Pancreas (tissue), 10 donors: Measurements from ENCODE around the gene NCS1. TPM values are rescaled to one million over a fixed set of nuclear protein-coding genes. Genes with fewer than 3 reads are reported as not detected.

Experiments used
- ATAC-seq, 4 donors: fragments of 200-7000 bp; cut with Tn5 transposase; one replicate each; pipeline versions ENCODE4 v1.8.0 to v1.9.1; 2020; ENCODE audit warnings: mild to moderate bottlenecking in 4 of 4, moderate library complexity in 4 of 4
- DNase-seq, 6 donors: peaks; one replicate each; pipeline ENCODE4 v3.0.0-alpha.2; 2020
- FAIRE-seq: peaks from 2 replicates; lab custom pipeline; 2012; peaks lifted over from hg19 to GRCh38; lab: Jason Lieb, UNC
- H3K27ac ChIP-seq, 4 donors: fragments of 200-600 bp; sonication (generic); 1 replicate in 3 of 4; 2 replicates in 1 of 4; pipeline versions ENCODE4 v1.5.0 to v1.8.0; 2020
- H3K27me3 ChIP-seq, 4 donors: fragments of 200-600 bp; one replicate each; pipeline ENCODE4 v1.8.0; 2021
- H3K36me3 ChIP-seq, 3 donors: fragments of 200-600 bp; sonication (generic) in 1 of 3; one replicate each; pipeline versions ENCODE4 v1.5.0 to v1.8.0; 2020 to 2021
- H3K4me1 ChIP-seq, 3 donors: fragments of 200-600 bp; one replicate each; pipeline ENCODE4 v1.8.0; 2021
- H3K4me3 ChIP-seq, 4 donors: fragments of 200-600 bp; sonication (generic) in 2 of 4; one replicate each; pipeline versions ENCODE4 v1.5.0 to v1.8.0; 2020 to 2021
- H3K9me3 ChIP-seq, 4 donors: fragments of 200-600 bp; one replicate each; pipeline ENCODE4 v1.8.0; 2021
- CTCF ChIP-seq, 4 donors: fragments of 200-600 bp; sonication (generic) in 3 of 4; IDR thresholded peaks; one replicate each; pipeline versions ENCODE4 v1.5.0 to v1.8.0; 2021; ENCODE audit warnings: antibody characterized with exemption in 4 of 4
- whole genome bisulfite sequencing, 2 donors: extraction: QIAGEN DNeasy Blood & Tissue Kit; methylation state at CpG; one replicate each; pipeline ENCODE4 v1.1.7; 2013; 5-methylcytosine and 5-hydroxymethylcytosine counted together
- intact Hi-C, 3 donors: fragments of 100-400 bp; cut with DNase I; formaldehyde crosslinking; loops; one replicate each; pipeline versions ENCODE4 v1.11.1 to v1.14.2; 2022
- polyA plus RNA-seq, 2 donors: library from polyadenylated mRNA; stranded (reverse); fragments of 200-250 nt; gene quantifications; one replicate each; pipeline ENCODE4 v1.2.3, GENCODE V29; 2013
- total RNA-seq, 6 donors: library from RNA; stranded (reverse); fragmentation: NEBNext Ultra II Directional in 4 of 6; extraction: Animal tissue kit (Norgen Biotek cat#: 25700) in 4 of 6; gene quantifications; one replicate each; pipeline versions ENCODE4 v1.2.1 to v1.2.4, GENCODE V29; 2021 to 2023
- donor health status: healthy with polysubstance abuse.
- donor health status: DM: no; HTN: no; CAD: no; lungs with moderate emphysema.
- donor health status: DM: no; HTN: no; CAD: no.
- donor health status: control.
- donor health status: control.
- donor health status: Bipolar disorder and iron deficiency.
- donor health status: DM: yes; HTN: yes; CAD: no.
- donor health status: DM: no; HTN: no; CAD: no.
- donor health status: DM: no; HTN: no; CAD: no.
- donor health status: DM: yes; HTN: yes; CAD: no.

NCS1 gene
- total and polyA plus RNA-seq, 8 donors: 3.0 to 8.6 (median 4.9) TPM

DNA sequence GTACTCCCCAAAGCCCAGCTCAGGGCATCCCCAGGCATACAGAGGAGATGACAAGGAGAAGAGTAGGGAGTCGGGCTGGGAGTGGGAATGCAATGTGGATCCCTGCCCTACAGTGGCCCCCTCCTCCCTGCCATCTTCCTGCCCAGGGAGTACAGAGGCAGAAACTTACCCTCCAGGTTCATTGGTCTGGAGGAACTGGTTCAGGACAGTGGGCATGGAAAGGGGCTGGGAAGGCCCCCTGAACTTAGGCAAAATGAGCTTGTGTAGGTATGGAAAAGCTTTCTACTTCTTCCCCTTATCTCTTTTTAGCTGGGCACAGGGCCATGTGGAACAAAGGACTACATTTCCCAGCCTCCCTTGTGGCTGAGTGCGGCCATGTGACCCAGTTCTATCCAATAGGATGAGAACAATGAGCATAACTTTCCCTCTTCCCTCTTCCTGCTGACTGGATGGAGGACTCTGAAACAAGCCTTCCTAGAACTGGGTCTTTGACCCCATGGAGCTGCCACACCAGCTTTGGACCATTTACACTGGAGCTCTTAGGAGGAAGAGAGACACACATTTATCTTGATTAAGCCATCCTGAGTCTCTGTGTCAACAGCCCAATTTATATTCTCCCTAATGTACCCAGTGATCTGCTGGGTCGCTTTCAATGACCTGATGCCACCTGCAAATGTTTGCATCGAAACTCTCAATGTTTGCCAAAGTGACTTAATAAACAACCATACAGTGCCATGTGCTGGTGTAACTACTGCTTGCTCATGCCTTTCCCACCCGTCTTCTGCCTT, 68.4 kb downstream of the NCS1 start:
- ATAC-seq: peak; percentile 67 to 85 (median 84)
- H3K27me3 ChIP-seq: no peaks in the 10 kb centered on the region
- H3K9me3 ChIP-seq: no peaks in the 10 kb centered on the region
- 62 to 69% methylated on average over 5 of the region's 5 CpGs for WGBS, 2 donors
- no peak for TF ChIP-seq CTCF (IDR thresholded peaks at IDR 0.05)
- H3K4me1 ChIP-seq: no peaks in the 10 kb centered on the region
- DNase-seq: peak in 3 of 6 donors; percentile 51 to 70 (median 52)
- intact Hi-C loops: no loop called here
- FAIRE-seq: no peak
- no peak overlapping the region for H3K27ac ChIP-seq
- no peaks in the 10 kb centered on the region for H3K36me3 ChIP-seq
- no peak overlapping the region for H3K4me3 ChIP-seq

- FAIRE-seq: no peak
- Histone ChIP-seq H3K9me3 (no peaks in the 10 kb centered on the region), H3K4me3 (no peak overlapping the region), H3K36me3 (no peaks in the 10 kb centered on the region), H3K27me3 (no peaks in the 10 kb centered on the region), H3K27ac (no peak overlapping the region), H3K4me1 (no peaks in the 10 kb centered on the region)
- WGBS, 2 donors: 96 to 100% methylated on average over 1 of the region's 1 CpG
- ATAC-seq: no peak
- TF ChIP-seq CTCF (IDR thresholded peaks at IDR 0.05): no peak
- intact Hi-C loops: no loop called here
- DNase-seq: peak in 1 of 6 donors; percentile 1
Measured at GRCh38 chr9:130241198-130241535, 69.0 kb downstream of the NCS1 start.

DNA sequence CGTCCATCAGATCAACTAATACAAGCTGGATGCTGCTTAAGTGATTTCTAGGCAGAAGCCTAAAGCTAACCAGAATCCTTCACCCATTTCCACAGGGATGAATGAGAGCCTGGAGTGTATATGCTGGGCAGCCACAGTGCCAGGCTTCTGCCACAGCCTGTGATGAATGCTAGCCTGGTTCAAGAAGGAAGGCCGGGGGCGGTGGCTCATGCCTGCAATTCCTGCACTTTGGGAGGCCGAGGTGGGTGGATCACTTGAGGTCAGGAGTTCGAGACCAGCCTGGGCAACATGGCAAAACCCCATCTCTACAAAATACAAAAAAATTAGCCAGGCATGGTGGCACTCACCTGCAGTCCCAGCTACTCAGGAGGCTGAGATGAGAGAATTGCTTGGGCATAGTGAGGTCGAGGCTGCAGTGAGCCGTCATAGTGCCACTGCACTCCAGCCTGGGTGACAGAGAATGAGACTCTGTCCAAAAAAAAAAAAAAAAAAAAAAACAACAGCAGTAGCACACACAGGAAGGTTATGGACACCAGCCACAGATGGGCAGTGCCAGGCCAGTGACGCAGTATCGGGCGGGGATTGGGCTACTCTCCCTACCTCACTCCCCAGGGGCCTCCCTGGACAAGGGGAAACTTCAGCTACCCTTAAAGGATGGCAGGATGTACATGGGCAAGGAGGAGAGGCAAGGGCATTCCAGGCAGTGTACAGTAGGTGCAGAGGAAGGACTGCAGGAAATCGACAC, 70.2 kb downstream of the NCS1 start:
- DNase-seq (peak in 1 of 6 donors; percentile 9), ATAC-seq (peak in 3 of 4 donors; percentile 3 to 17 (median 17)), FAIRE-seq (no peak)
- Histone ChIP-seq H3K27me3 (no peaks in the 10 kb centered on the region), H3K36me3 (no peaks in the 10 kb centered on the region), H3K4me3 (no peak overlapping the region), H3K4me1 (no peaks in the 10 kb centered on the region), H3K9me3 (no peaks in the 10 kb centered on the region), H3K27ac (no peak overlapping the region)
- 66 to 77% methylated on average over 11 of the region's 11 CpGs for WGBS, 2 donors
- no peak for TF ChIP-seq CTCF (IDR thresholded peaks at IDR 0.05)
- intact Hi-C loops: no loop called here

- Histone ChIP-seq H3K27me3 (no peaks in the 10 kb centered on the region), H3K4me3 (no peak overlapping the region), H3K9me3 (no peaks in the 10 kb centered on the region), H3K36me3 (no peaks in the 10 kb centered on the region), H3K27ac (no peak overlapping the region), H3K4me1 (no peaks in the 10 kb centered on the region)
- WGBS, 2 donors: 20 to 23% methylated on average over 35 of the region's 35 CpGs
- TF ChIP-seq CTCF (IDR thresholded peaks at IDR 0.05): peak; percentile 78 to 94 (median 93)
- DNase-seq (peak in 5 of 6 donors; percentile 46 to 90 (median 74)), FAIRE-seq (no peak), ATAC-seq (peak; percentile 76 to 87 (median 84))
- intact Hi-C loops: no loop called here
Measured at GRCh38 chr9:130243015-130243881, 71.0 kb downstream of the NCS1 start.
